GM21367 (cell line): ENCODE results near the gene NACC2.

Experiments used
- ATAC-seq: cut with Tn5 transposase; IDR thresholded peaks from one replicate; pipeline ENCODE4 v1.9.1; 2021; ENCODE audit not compliant: unreplicated experiment

The NACC2 gene

GRCh38 chr9:136015656-136016571, 79.2 kb downstream of the NACC2 start:
- no peak for ATAC-seq

DNA sequence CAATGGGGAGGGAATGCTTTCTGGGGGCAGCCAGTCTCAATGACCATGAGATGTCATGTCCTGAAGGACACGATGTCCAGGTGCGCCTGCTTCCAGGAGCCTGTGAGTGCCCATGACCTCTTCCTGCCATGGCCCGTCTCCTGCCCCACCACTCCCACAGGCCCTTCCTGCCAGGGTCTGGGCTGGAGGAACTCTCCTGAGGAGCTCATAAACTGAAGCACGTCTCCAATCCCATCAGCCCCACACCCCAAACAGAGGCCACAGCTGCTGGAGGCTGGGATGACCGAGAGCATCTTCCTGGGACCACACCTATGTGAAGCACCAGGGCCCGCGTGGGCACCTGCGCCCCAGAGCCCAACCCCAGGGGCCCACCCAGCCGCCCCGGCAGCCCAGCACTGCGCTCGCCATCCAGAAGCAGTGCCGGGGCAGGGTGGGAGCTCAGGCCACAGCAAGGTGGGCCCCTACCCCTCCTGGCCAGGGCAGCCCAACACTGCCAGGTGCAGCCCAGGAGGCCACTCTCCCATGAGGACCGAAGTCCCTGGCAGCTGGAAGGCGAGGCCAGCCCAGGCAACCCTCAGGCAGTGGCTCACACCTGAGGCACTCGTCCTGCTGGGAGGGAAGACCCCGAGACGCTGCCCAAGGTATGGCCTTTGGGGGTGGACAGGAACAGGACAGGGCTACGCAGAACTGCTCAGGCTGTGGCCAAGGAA, 80.0 kb downstream of the NACC2 start:
- no peak for ATAC-seq

- ATAC-seq: no peak
These were observed 80.8 kb downstream of the NACC2 start for GRCh38 chr9:136014147-136014923.

DNA sequence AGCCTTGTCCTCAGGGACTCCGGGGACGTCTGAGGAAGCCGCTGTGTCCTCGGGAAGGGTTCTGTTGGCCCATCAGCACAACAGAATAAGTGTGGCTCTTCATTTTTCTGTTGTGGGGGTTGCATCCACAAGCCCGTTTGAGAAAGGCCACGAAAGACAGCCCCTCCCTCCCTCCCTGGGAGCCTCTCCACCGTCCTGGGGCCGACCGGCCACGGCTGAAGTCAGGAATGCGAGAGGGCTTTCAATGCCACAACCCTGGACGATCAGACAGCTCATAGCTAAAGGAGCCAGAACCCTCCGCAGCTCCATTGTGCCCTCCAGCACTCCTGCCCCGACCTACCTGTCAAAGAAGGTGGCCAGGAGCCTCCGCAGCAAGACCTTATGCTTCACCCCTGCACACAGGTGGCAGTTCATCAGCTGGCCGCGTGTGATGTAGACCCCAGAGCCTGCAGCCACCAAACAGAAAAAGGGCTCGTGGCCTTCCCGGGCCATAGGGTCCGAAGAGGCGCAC, 81.5 kb downstream of the NACC2 start:
- no peak for ATAC-seq

DNA sequence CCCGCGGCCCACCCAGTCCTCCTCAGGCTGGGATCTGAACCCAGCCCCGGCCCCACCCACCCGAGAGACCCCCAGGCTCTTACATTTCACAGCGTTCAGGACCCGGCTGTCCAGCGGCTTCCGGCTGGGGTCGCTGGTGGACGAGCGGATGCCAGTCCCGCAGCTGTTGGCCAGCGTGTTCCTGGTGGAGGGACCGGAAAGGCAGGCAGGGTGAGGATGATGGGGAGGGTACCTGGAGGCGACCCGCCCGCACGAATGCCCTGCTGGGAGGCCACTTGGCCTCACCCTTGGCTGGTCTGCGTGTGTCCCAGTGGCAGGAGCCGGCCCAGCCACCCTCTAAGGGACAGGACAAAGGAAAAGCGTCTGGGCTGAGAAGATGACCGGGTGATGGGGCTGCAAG, 82.0 kb downstream of the NACC2 start:
- ATAC-seq: no peak

DNA sequence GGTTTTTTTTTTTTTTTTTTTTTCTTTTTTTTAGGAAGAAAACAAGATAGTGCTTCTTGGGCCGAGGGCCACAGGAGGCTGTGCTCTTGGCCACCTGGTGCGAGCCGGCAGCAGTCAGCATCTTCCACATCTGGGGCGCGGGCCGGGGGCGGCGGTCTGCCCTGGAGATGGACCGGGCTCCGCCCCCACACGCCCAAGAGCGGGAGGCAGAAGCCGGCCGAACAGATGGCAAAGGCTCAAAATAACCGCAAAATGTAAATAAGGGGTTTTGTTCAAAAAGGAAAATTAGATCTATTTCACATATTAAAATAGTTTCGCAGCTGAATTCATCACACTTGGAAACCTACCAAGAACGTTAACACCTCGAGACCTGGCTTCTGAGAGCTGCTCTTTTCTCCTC, 82.4 kb downstream of the NACC2 start:
- no peak for ATAC-seq

GRCh38 chr9:136011703-136012496, 83.2 kb downstream of the NACC2 start:
- ATAC-seq: no peak

- no peak for ATAC-seq
These were observed 83.8 kb downstream of the NACC2 start for GRCh38 chr9:136011376-136011702.

DNA sequence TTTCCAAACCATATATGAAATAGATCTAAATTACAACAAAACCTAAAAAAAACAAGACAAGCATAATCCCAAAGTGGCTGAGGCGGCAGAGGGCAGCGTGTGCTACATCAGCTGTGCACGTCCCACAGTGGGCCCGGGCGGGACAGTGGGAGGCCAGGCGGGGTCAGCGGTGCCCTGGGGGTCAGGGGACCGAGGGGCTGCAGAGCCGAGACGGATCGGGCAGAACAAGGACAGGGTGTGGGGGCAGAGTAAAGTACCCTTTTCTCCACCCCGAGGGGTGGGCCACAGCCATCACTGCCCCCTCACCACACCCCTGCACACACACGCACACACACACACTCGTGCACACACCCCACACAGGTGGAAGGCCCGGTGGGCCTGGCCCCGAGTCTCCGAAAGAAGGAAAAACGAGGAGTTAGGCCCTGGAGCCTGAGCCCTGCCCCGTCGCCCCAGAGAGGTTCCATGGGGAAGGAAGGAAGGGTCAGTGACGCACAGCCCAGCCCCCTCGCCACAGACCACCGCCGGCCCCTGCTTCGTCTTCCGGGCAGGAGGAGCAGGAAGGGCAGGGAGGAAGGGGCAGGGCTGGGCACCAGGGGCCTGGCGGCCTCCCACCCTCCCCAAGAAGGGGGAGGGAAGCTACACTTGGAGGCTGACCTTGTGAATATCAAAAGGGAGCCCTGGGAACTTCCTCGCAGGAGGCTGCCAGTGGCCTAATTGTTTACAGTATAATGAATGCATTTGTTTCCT, 84.3 kb downstream of the NACC2 start:
- ATAC-seq: no peak

GRCh38 chr9:136010176-136010575, 84.9 kb downstream of the NACC2 start:
- ATAC-seq: no peak

DNA sequence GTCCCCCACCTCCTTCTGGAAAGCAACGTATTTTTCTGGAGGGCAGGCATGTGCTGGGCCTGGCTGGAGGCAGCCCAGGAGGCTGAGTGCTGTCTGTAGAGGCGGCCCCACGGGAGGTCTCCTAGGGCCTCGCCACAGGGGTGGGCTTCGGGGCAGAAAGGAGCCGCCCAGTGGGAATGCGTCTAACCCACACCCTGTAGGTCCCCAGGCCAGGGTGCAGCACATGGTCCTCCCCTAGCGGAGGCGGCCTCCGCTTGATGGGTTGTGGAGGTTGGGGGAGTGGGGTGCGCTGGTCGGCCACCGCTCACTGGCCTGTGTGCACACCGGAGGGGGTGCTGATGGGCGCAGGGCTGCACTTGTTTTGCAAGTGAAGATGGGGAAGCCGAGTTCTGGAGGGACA, 85.6 kb downstream of the NACC2 start:
- ATAC-seq: no peak

GRCh38 chr9:136008693-136008997, 86.4 kb downstream of the NACC2 start:
- ATAC-seq: no peak

DNA sequence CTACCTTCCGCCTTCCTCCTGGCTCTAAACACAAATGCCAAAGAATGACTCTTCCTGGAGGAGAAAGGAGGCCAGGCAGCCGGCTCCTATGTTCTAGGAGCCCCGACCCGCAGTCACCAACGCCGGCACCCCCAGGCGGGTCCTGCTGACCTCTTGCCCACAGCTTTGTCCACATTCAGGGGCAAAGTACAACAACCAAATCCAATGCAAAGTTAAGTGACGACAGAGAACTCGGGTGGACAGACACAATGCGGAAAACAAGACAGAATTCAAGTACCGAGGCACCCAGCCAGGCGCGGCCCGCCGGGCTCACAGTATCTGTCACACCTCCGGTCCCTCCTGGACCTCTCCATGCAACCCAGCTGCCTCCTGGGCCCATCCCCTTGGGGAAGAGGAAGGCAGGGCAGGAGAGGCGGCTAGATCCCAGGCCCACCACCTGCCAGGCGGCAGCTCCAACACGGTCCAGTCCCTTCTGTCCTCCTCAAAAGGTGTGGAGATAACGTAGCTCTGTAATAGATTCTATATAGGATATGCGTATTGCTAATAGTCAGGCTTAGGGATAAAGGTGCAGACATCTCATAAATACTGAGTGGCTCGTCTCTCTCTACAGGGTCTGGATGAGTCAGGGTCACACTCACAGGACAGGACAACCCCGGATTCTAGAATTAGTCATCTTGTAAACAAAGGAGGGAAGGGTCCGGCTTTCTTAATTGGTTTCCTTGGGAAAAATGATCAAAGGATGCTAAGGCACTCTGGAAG, 87.0 kb downstream of the NACC2 start:
- ATAC-seq: no peak

DNA sequence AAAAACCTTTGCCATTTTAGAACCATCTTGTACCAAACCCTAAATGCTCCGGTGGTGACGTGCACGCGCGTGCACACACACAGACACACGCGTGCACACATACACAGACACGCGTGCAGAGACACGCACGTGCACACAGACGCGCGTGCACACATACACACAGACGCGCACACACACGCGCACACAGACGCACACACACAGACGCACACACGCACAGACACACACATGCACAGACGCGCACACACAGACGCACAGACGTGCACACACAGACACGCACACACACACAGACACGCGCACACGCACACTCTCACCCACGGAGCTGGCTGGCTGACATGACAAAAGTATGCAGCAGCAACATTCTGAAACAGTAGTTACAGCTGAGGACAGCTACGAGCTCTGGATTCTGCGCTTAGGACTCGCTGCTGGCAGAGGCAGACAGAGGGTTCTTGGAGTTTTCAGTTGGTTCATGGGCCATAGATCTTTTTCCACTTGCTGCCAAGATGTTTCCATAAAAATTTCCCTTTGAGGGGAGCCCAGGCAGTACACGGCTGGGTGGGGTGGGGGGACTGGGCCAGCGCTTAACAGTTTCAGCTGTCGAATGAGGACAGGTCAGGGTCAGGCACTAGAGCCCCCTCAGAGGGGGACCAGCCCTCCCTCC, 87.7 kb downstream of the NACC2 start:
- ATAC-seq: no peak

GRCh38 chr9:136006169-136006568, 88.9 kb downstream of the NACC2 start:
- no peak for ATAC-seq

DNA sequence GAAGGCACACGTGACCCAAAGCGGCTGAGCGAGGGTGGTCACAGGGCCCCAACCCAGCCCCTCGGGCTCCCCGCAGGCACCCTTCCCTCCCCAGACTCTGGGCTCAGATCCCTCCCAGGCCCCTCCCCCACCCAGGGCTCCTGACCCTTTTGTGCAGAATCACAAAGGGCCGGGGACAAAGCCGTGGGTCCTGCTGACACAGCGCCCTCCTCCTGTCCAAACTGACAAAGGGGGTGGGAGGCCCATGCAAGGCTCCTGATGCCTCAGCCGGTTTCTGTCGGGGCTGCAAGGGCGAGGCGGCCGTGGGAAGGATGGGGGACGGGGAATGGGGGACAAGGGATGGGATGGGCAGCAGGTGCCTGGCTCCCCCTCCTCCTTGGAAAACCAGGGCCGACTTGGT, 90.4 kb downstream of the NACC2 start:
- ATAC-seq: no peak

DNA sequence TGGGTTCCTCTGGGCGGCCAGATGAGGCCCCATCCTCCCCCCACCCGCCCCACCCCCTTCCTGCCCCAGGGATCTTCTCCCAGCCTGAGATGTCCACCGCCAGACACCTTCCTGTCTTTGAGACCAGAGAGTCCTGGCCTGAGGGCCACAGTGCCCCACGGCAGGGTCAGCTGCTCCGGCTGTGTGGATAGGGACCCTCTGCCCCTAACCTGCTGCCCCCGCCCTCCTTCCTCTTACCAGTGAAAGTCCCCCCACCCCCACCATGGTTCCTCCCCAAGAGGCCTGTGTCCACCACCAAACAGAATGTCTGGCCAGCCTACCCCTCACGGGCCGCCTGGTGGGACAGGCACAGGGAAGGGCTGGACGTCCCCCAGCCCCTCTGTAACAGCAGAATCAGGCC, 90.9 kb downstream of the NACC2 start:
- no peak for ATAC-seq

DNA sequence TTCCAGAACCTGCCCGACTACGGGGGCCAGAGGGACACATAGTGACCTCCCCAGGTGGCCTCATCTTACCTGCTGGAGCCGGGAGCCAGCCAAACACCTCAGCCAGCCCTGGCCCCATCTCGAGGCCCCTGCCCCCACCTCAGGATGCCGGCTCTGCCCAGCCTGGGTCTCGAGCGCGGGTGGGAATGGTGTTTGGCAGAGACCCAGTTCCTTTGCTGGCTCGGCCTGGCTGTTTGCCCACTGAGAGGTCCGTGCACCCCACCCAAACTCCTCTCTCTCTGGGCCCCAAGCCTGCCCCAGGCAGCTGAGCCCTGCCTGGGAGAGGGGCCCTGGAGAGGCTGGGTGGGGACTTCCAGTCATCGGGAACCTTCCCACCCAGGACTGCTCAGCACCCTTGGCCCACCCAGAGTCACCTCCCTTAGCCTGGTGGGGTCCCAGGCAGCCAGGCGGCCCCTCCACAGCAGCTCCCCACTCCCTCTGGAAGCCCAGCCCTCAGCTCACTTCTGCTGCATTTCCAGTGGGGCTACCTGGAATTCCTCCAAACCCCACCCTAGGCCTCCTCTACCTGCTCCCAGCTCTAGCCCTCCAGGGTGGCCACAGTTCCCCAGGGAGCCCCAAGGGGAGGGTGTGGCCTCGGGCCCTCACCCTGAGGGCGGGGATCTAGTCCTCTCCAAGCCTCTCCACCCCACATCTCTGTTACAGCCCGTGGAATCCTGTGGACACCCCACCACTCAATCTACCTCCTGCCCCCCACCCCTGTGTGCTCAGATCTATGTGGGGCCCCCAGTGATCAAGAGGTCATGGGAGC, 91.5 kb downstream of the NACC2 start:
- no peak for ATAC-seq
